Raji (cell line): Measurements from ENCODE around the gene RNF113B.

Experiments used
- POLR2A ChIP-seq: IDR thresholded peaks from 2 replicates; pipeline ENCODE4 v1.6.1; 2011; ENCODE audit warnings: low read depth, low read length, control low read depth; ENCODE audit not compliant: insufficient read depth

RNF113B gene

DNA sequence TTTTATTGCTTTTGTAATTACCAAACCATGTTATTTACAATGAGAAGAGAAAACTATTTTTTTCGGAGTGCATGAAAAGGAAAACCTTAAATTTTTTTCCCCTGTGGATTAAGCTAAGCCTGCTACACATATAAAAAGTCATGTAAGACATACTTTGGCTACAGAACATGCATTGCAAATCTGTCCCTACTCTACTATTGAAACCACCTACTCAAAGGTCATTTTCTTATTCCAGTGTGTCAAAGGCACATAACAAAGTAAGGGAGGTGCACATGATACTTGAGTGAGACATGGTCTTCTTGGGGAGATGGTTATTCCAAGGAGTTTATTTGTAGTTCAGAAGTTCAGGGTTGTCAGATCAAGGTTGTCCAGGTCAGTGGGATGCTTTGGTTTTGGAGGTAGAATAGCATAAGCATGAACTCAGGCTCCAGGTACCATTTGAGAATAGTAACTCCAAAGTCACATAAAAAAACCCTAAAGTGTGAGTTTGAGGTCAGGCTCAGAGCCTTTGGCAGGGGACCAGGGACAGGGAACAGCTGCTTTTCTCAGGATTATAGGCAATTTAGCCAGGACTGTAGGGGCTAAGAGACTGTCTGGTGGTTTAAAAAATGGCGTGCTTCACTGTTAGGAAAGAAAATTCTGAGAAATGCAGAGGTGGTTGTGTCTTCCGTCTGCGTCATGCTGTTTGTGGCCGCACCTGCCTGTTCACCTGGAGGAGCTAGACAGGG lies 18.7 kb downstream of the RNF113B start:
- TF ChIP-seq POLR2A, result no peak

DNA sequence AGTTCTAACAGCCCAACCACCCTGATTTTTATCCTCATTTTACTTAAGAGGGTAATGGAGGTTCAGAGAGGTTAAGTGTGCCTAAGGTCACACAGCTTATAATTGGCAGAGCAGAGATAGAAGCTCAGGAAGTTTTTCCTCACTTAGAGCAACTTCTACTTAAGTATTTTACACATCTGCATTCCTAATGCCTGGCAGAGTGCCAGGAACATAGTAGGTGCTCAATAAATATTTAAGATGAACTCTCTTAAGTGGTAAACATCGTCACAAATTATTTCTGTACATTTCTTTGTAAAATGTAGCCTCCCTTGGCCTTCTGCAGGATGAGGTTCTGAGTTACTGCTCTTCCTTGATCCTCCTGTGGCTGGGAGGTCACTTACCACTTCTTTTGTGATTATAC lies 19.5 kb downstream of the RNF113B start:
- TF ChIP-seq POLR2A, result no peak

DNA sequence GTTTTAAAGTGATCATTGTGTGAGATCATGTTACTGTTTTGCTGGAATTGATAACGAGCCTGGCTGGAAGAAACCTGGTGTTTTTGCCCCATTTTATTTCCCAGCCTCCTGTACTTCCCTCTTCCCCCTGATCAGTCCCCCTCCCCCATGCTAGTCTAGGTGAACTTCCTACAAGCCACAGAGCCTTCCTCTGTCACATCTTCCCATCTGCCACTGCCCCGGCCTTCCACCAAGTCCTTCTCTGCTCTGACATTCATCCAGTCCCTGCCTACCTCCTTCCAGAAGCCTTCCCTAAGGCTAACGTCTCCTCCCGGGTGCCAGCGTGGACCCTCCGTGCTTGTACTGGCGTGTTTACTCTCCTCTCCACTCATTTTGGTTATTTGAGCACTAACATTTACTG lies 19.9 kb downstream of the RNF113B start:
- TF ChIP-seq POLR2A, result no peak

DNA sequence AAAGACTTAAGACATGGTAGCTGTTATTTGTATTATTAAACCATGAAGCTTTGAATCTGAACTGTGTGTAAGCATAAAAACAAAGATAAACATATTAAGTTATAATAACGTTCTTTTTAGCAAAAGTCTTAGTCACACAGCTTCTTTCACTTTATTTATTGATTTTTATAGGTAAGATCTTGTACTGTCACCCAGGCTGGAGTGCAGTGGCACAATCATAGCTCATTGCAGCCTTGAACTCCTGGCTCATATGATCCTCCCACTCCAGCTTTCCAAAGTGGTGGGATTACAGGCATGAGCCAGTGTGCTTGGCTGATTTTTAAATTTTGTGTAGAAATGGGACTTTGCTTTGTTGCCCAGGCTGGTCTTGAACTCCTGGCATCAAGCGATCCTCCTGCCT lies 20.8 kb downstream of the RNF113B start:
- TF ChIP-seq POLR2A, result no peak

DNA sequence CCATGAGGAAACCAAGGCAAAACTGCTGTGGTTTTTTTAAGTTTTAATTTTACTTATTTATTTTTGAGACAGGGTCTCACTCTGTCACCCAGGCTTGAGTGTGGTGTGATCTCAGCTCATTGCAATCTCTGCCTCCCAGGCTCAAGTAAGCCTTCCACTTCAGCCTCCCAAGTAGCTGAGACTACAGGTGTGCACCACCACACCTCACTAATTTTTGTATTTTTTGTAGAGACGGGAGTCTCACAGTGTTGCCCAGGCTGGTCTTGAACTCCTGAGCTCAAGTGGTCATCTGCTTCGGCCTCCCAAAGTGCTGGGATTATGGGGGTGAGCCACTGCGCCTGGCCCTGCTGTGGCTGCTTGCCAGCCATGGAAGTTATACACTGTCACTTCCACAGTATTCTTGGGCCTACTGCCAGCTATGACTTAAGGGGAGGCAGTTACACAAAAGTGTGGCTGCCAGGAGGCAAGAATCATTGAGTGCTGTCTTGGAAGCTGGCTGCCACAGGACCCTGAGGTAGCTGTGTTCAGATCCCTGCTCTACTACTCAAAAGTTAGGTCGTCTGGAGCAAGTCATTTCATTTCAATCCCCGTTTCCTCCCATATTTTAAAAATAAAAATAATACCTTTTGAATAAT lies 21.5 kb downstream of the RNF113B start:
- TF ChIP-seq POLR2A, result no peak

DNA sequence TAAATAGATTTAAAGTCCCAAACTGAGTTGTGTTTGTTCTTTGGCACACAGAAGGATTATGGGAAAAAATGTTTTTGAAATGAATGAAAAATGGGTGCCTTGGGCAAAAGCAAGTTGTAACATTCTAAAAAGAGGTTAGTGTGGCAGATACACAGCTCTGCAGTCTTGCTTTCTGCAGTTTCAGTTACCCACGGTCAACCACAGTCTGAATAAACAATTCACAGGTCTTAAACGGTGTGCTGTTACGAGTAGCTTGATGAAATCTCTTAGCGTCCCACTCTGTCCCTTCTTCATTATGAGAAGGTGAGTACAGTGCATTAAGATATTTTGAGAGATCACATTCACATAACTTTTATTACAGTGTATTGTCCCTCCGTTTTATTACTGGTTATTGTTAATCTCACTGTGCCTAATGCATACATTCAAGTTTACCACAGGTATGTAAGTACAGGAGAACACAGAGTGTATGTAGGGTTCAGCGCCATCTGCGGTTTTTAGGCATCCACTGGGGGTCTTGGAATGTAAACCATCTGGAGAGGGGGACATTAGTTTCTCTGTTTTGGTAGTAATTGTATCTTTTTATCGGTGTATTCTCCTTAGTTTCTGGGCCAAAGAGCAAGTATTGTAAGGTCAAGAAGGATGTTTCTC lies 26.1 kb downstream of the RNF113B start:
- no peak for TF ChIP-seq POLR2A

DNA sequence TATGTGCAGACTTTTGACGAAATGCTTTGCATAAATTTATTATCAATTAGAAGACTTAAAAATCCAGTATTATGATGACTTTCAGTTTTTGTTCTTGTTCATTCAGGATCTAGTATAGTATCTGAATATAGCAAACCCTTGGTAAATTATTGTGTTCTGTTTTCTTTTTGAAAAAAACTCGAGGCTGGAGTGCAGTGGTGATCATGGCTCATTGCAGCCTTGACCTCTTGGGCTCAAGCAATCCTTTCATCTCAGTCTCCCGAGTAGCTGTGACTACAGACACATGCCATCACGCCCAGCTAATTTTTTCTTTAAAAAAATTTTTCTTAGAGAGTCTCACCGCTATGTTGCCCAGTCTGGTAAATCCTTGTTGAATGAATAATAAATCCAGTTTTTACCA lies 29.5 kb downstream of the RNF113B start:
- TF ChIP-seq POLR2A, result no peak

DNA sequence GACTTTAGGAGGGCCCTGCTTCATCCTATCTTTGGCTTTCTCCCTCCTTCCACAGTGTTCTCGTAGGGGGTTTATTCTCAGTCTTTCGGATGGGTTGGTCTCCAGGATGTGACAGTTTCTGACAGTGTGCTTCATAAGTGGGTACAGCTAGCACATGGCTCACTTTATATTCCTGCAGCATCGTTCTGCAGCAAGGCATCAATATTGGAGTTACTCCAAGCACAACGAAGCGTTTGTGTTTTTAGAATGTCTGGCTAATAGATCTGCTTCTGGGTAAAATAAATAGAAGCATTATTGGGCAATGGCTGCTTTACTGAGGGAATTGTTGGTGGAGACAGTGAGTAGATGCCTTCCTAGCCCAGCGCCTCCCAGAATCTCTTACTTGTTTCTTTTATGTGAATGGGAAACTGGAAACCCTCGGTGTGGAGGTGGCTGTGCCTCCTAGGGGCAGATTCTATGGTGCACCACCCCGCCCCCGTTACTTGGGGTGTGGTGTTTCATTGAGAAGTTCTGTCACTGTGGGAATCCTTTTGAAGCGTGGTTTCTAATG lies 32.2 kb downstream of the RNF113B start:
- TF ChIP-seq POLR2A, result no peak

DNA sequence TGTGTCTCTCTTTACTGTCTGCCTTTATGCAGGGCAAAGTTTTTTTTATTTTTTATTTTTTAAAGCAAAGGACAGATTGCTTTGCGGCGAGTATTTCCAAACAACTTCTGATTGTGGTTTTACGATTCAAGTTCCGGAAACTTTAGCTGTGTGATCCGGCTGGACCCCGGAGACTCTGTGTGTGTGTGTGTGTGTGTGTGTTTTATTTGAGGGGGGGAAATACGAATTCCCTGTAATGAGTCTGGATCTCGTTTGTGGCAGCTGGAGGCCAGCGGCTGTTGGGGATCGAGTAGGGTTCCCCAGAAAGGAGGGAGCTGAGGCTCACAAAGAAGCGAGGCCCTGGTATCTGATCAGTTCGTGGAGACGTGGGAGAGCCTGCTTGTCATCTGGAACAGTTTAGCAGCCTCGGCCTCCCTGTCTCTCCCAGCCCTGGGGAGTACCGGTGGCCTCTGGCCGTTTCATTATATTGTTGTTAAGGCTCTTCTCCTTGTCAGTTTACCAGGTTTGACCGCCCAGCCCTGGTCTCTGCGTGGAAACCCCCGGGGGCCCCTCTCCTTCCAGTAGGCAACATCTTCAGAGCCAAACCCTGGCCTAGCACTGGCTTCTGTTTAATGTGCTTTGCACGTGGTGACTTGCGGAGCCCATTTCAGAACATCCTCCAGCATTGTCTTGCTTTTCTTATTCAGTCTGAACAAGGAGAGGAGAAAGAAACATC lies 32.9 kb downstream of the RNF113B start:
- TF ChIP-seq POLR2A, result no peak

DNA sequence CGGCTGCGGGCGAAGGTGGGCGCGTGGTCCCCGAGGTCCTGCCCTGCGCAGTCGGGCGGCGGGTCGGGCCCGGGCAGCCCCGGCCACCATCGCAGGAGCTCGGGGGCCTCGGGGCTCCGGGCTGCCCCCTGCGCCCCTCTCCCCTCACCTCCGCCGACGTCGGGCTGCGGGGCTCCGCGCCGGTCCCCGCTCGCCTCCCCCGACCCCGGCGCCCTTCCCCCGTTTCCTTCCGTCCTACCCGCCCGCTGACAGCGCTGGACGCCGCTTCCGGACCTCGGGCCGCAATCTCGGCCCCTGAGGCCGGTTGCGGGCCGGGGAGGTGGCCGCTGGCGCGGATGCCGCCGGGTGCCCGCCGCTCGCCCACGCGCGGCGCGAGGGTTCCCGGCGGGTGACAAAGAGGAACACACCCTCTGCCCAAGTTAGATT lies 33.5 kb downstream of the RNF113B start:
- no peak for TF ChIP-seq POLR2A

DNA sequence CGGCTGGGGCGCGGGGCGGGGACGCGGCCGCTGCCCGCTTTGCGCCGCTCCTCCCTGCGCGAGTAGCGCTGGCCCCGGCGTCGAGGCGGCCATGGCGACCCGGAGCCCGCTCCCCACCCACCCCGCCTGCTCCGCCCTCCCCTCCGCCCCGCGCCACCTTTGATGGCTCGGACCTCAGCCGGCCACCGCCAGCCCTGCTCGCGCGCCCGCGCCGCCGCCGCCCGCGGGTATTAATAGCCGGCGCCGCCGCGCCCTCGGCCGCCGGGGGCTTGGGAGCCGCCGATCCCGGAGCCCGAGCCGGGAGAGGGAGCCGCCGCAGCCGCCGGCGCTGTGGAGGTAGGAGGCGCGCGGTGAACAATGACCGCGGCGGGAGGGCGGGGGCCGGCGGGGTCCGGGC lies 33.9 kb downstream of the RNF113B start:
- no peak for TF ChIP-seq POLR2A

DNA sequence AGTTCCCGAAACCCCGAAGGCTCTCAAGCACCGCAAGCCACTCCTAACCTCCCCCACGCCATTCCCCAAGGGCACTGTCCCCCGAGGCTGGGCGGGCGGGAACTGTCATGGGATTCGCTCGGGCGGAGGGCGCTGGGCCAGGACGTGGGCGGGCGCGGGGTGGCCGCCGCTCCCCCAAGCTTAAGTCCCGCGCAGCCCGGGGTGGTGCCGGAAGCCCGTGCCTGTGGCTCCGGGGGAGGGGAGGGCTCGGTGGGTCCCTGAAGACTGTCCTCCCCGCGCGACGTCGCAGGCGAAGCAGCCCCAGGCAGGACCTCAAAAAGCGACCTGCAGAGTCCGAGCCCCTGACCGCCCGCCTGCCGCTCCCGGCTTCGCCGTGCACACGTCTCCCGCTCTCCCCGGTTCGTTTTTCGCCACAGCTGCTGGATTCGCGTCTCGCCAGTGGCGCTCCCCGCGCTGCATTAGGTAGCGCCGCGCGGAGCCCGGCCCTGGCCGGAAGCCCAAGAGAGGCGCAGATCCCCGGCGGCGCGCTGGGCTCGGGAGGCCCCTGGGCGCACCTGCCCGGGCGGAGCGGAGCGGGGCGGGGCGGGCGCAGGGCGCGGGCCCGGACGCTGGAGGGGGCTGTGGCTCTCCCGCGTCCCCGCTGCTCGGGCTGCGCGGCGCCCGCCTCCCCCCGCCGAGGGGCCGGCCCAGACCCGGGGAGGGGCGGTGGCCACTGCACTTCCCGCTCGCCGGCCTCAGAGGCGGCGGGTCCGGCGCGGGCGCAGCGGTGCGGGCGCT lies 34.5 kb downstream of the RNF113B start, which contains the start of gene FARP1:
TSS of gene FARP1 (plus strand) at position 715 of the 777 bp plus-strand sequence. CDS start 70,149 bp downstream, outside the sequence.
- no peak for TF ChIP-seq POLR2A

DNA sequence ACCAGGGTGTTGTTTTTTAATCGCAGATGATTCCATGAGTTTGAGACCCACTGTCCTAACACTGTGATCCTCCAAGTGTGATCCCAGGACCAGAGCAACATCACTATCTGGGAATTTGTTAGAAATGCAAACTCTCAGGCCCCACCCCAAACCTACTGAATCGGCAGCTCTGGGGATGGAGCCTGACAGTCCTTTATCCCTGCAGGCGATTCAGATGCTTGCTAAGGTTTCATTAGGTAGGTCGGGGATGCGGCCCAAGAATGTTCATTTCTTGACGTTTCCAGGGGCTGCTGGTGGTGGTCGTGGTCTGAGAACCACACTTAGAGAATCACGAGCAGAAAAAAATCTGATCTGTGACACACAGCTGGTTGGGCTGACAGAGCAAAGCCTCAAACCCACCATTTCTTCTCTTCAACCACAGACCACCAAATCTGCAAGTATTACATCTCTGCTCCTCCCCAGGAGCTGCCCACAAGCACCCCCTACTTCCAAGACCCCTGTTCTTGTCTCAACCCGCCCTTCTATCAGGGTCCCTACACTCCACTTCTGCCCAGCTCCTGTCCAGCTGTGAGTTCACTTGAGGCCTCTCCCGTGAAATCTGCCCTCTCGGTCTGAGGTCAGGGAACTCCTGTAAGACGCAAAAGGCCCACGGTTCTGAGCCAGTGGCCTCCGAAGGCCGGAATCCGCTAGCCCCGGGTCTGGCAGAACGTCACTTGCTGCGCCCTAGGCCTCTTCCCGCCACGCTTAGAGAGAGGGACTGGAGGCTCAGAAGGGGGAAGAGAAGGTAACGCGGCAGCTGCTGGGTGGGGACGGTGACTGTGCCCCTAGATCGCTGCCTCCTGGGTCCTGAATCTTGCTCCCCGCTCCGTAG lies 35.3 kb downstream of the RNF113B start:
- no peak for TF ChIP-seq POLR2A
